Measurements from ENCODE around the gene ACBD4. TPM values are rescaled to one million over a fixed set of nuclear protein-coding genes. Genes with fewer than 3 reads are reported as not detected.

The ACBD4 gene
- polyA plus RNA-seq, 5 donors = 12.1 to 17.6 (median 15.5) TPM

GRCh38 chr17:45104029-45104428 lies 31.5 kb upstream of the ACBD4 start:
- no peak for DNase-seq

- DNase-seq = no peak
These were observed 31.0 kb upstream of the ACBD4 start for GRCh38 chr17:45104497-45104896.

GRCh38 chr17:45104907-45105624 lies 30.4 kb upstream of the ACBD4 start:
- no peak for DNase-seq

- no peak for DNase-seq
These were observed 29.4 kb upstream of the ACBD4 start for GRCh38 chr17:45106096-45106495.

GRCh38 chr17:45106582-45106981 lies 28.9 kb upstream of the ACBD4 start:
- no peak for DNase-seq

- DNase-seq = no peak
These were observed 28.0 kb upstream of the ACBD4 start for GRCh38 chr17:45107293-45108010.

GRCh38 chr17:45108051-45108450 lies 27.4 kb upstream of the ACBD4 start:
- no peak for DNase-seq

- DNase-seq = no peak
These were observed 26.6 kb upstream of the ACBD4 start for GRCh38 chr17:45108595-45109521.

GRCh38 chr17:45110676-45111611 lies 24.5 kb upstream of the ACBD4 start:
- no peak for DNase-seq

GRCh38 chr17:45111850-45112249 lies 23.6 kb upstream of the ACBD4 start:
- DNase-seq = no peak

GRCh38 chr17:45112559-45113423 lies 22.7 kb upstream of the ACBD4 start:
- no peak for DNase-seq

GRCh38 chr17:45113424-45113754 lies 22.1 kb upstream of the ACBD4 start:
- DNase-seq = no peak

GRCh38 chr17:45114117-45114932 lies 21.2 kb upstream of the ACBD4 start:
- DNase-seq = no peak

GRCh38 chr17:45115015-45115625 lies 20.4 kb upstream of the ACBD4 start:
- DNase-seq = no peak

GRCh38 chr17:45115871-45116270 lies 19.6 kb upstream of the ACBD4 start:
- DNase-seq = no peak

- DNase-seq = no peak
These were observed 19.0 kb upstream of the ACBD4 start for GRCh38 chr17:45116434-45117016.

- DNase-seq = no peak
These were observed 18.2 kb upstream of the ACBD4 start for GRCh38 chr17:45117334-45117733.

- DNase-seq = no peak
These were observed 17.4 kb upstream of the ACBD4 start for GRCh38 chr17:45117848-45118646.

All from right lung (tissue), 5 donors.